OCI-LY3 (cell line): ENCODE measurements around the gene TBXAS1.

ENCODE experiments used
- H2AFZ ChIP-seq: fragments of 200-600, 300-600 bp; shearing (Covaris generic); 2 replicates; pipeline ENCODE4 v1.6.0; 2014; ENCODE audit warnings: antibody characterized with exemption, low read depth, low read length
- H3K27ac ChIP-seq: fragments of 200-600, 300-600 bp; sonication (generic); 2 replicates; pipeline ENCODE4 v1.5.1; 2014; ENCODE audit warnings: mild to moderate bottlenecking, low read length, moderate library complexity, mixed read lengths
- H3K27me3 ChIP-seq: fragments of 200-600, 300-600 bp; sonication (generic); 2 replicates; pipeline ENCODE4 v1.6.1; 2014; ENCODE audit warnings: low read depth, low read length, mixed read lengths
- H3K36me3 ChIP-seq: fragments of 200-600, 300-600 bp; sonication (generic); replicated peaks from 2 replicates; pipeline ENCODE3; 2014; ENCODE audit warnings: low read depth, low read length, mixed read lengths
- H3K4me1 ChIP-seq: fragments of 300-600, 200-600 bp; sonication (generic); 2 replicates; pipeline ENCODE4 v1.6.1; 2014; ENCODE audit warnings: low read length, mixed read lengths
- H3K4me2 ChIP-seq: fragments of 200-600, 300-600 bp; sonication (generic); 2 replicates; pipeline ENCODE4 v1.6.1; 2014; ENCODE audit warnings: low read length, mixed read lengths
- H3K4me3 ChIP-seq: fragments of 300-600, 200-600 bp; sonication (generic); 2 replicates; pipeline ENCODE4 v1.5.1; 2014; ENCODE audit warnings: antibody characterized with exemption, mild to moderate bottlenecking, low read length, moderate library complexity
- H3K79me2 ChIP-seq: fragments of 300-600, 200-600 bp; shearing (Covaris generic); 2 replicates; pipeline ENCODE4 v1.6.1; 2014; ENCODE audit warnings: mild to moderate bottlenecking, low read length, mixed read lengths
- H3K9ac ChIP-seq: fragments of 300-600, 200-600 bp; shearing (Covaris generic); 2 replicates; pipeline ENCODE4 v1.6.0; 2014; ENCODE audit warnings: mild to moderate bottlenecking, low read length, moderate library complexity
- H3K9me3 ChIP-seq: fragments of 200-600, 300-600 bp; shearing (Covaris generic); 2 replicates; pipeline ENCODE4 v1.6.1; 2014; ENCODE audit warnings: low read length, mixed read lengths; ENCODE audit not compliant: insufficient read depth
- H4K20me1 ChIP-seq: fragments of 200-600, 300-600 bp; sonication (generic); 2 replicates; pipeline ENCODE4 v1.6.1; 2016; ENCODE audit warnings: low read length, mixed read lengths; ENCODE audit not compliant: insufficient read depth
- EZH2phosphoT487 ChIP-seq: fragments of 200-600 bp; shearing (Covaris generic); IDR thresholded peaks from 2 replicates; pipeline ENCODE4 v1.6.1; 2018; ENCODE audit warnings: antibody characterized with exemption, mixed run types, low read depth
- TF ChIP-seq, protein P1 (sequence below): fragments of 200-600, 300-600 bp; sonication (generic); IDR thresholded peaks from 2 replicates; pipeline ENCODE4 v1.5.1; 2014; ENCODE audit warnings: antibody characterized with exemption, low read length, low read depth

The TBXAS1 gene

DNA sequence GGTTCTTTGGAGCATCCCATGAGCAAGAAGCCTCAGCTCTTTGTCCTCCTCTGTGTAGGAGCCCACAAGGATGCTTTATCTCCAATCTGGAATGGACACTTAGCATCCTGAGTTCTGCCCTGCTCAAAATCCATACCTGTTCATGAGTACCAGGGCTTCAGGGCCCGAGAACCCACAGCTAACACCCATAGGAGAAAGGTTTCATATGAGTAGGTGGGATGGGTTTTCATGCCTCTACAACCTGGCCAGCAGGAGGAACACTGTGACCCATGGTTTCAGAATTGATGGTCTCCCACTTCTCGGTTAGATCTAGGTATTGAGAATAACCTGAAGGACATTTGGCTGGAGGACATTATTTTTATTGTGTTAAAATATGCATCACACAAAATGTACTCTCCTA is 57.8 kb downstream of the TBXAS1 start:
- Histone ChIP-seq H3K9ac (no peak overlapping the region), H3K36me3 (no peaks in the 10 kb centered on the region), H3K27ac (no peak overlapping the region), H2AFZ (no peak overlapping the region), H3K79me2 (no peaks in the 10 kb centered on the region), H3K4me1 (no peaks in the 10 kb centered on the region), H3K4me2 (no peak overlapping the region), H3K27me3 (peaks cover 39% of the 10 kb centered on the region), H3K9me3 (no peaks in the 10 kb centered on the region), H3K4me3 (no peak overlapping the region), H4K20me1 (no peaks in the 10 kb centered on the region)
- no peak for TF ChIP-seq EZH2phosphoT487
- TF ChIP-seq, protein P1, sequence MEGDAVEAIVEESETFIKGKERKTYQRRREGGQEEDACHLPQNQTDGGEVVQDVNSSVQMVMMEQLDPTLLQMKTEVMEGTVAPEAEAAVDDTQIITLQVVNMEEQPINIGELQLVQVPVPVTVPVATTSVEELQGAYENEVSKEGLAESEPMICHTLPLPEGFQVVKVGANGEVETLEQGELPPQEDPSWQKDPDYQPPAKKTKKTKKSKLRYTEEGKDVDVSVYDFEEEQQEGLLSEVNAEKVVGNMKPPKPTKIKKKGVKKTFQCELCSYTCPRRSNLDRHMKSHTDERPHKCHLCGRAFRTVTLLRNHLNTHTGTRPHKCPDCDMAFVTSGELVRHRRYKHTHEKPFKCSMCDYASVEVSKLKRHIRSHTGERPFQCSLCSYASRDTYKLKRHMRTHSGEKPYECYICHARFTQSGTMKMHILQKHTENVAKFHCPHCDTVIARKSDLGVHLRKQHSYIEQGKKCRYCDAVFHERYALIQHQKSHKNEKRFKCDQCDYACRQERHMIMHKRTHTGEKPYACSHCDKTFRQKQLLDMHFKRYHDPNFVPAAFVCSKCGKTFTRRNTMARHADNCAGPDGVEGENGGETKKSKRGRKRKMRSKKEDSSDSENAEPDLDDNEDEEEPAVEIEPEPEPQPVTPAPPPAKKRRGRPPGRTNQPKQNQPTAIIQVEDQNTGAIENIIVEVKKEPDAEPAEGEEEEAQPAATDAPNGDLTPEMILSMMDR, result no peak

DNA sequence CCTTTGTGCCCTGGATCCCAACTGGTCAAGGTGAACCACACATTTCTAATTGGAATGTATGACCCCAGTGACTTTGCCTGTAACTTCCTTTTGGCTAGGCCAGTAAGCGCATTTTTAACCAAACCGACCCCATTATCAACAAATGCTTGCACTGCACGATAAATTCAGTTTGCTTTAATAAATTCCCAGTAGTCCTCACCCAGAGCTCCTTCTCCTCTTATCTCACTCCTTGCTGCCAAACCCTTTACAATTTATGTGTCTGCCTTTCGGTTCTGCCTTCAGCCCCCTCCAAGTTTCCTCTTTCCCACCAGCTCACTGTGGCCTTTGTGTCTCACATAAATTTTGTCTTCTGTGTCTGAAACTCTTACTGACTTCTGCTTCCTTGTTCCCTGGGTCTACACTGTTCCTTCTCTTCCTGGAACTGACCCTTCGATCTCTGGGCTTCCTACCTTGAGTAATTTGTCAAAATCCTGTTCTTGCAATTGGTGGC is 59.0 kb downstream of the TBXAS1 start:
- Histone ChIP-seq H3K9me3 (no peaks in the 10 kb centered on the region), H3K4me2 (no peak overlapping the region), H2AFZ (no peak overlapping the region), H3K79me2 (no peaks in the 10 kb centered on the region), H3K27ac (no peak overlapping the region), H3K36me3 (no peaks in the 10 kb centered on the region), H3K9ac (no peak overlapping the region), H3K4me1 (no peaks in the 10 kb centered on the region), H4K20me1 (no peaks in the 10 kb centered on the region), H3K27me3 (peaks cover 34% of the 10 kb centered on the region), H3K4me3 (no peak overlapping the region)
- no peak for TF ChIP-seq EZH2phosphoT487
- TF ChIP-seq, protein P1, result no peak

DNA sequence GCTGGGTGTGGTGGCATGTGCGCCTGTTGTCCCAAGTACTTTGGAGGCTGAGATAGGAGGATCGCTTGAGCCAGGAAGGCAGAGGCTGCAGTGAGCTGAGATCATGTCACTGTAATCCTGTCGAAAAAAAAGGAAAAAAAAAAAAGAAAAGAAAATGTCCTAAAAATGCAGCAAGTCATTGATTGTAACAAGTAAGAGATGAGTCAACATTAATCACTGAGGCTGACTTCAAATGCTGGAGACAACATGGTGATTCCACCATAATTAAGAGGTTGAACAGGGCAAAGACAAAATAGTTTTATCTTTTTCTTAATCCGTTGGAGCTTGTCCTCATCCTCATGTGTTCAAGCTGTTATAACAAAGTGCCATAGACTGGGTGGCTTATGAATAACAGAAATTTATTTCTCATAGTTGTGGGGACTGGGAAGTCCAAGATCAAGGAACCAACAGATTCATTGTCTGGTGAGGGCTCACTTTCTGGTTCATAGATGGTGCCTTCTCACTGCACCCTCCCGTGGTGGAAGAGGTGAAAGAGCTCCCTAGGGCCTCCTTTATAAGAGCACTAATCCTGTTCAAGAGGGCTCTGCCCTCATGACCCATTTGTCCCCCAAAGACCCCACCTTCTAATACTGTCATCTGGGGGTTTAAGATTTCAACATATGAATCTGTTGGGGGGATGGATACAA is 60.3 kb downstream of the TBXAS1 start:
- peaks cover 32% of the 10 kb centered on the region for H3K27me3 ChIP-seq
- H3K4me1 ChIP-seq, result no peaks in the 10 kb centered on the region
- H3K36me3 ChIP-seq, result no peaks in the 10 kb centered on the region
- no peak overlapping the region for H3K4me2 ChIP-seq
- no peaks in the 10 kb centered on the region for H4K20me1 ChIP-seq
- H3K9ac ChIP-seq, result no peak overlapping the region
- no peaks in the 10 kb centered on the region for H3K9me3 ChIP-seq
- no peak overlapping the region for H3K27ac ChIP-seq
- H2AFZ ChIP-seq, result no peak overlapping the region
- TF ChIP-seq EZH2phosphoT487, result no peak
- TF ChIP-seq, protein P1, result no peak
- H3K79me2 ChIP-seq, result no peaks in the 10 kb centered on the region
- H3K4me3 ChIP-seq, result no peak overlapping the region

DNA sequence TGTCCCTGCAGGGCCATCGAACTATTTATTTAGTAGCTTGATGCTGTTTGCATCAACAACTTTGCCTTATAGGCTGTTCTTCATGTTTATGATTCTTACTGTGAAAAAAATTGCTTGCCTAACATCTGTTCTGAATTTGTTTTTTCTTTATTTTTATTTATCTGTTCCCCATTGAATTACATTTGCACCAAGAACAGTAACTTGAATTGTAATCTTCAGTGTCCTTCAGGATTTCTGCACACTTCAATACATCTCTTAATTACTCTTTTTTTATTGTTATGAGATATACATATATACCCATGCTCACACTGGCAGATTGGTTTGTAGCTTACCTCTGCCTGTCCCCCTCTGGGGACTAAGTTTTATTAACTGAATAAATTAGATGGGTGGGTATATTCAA is 64.4 kb downstream of the TBXAS1 start:
- Histone ChIP-seq H3K27ac (no peak overlapping the region), H3K4me3 (no peak overlapping the region), H3K27me3 (peaks cover 33% of the 10 kb centered on the region), H4K20me1 (no peaks in the 10 kb centered on the region), H3K9me3 (no peaks in the 10 kb centered on the region), H3K9ac (no peak overlapping the region), H3K36me3 (no peaks in the 10 kb centered on the region), H3K4me2 (no peak overlapping the region), H3K4me1 (no peaks in the 10 kb centered on the region), H3K79me2 (no peaks in the 10 kb centered on the region), H2AFZ (no peak overlapping the region)
- TF ChIP-seq, protein P1, result no peak
- no peak for TF ChIP-seq EZH2phosphoT487
